GM12875 (cell line): Measurements from ENCODE around the gene GRIK3.

Experiments
- H3K4me3 ChIP-seq: one replicate; pipeline ENCODE4 v1.5.1; 2011; ENCODE audit warnings: low read depth, low read length, control low read depth
- CTCF ChIP-seq: IDR thresholded peaks from 2 replicates; pipeline ENCODE4 v1.5.1; 2011; ENCODE audit warnings: low read depth, mild to moderate bottlenecking, control low read depth, inconsistent platforms, low read length, moderate library complexity, borderline replicate concordance; ENCODE audit not compliant: insufficient read depth

The GRIK3 gene

GRCh38 chr1:36843906-36844610 is 190.3 kb downstream of the GRIK3 start:
- H3K4me3 ChIP-seq, result no peak overlapping the region
- TF ChIP-seq CTCF, result no peak

- TF ChIP-seq CTCF, result no peak
- no peak overlapping the region for H3K4me3 ChIP-seq
Observed at GRCh38 chr1:36843027-36843426, 191.3 kb downstream of the GRIK3 start.

- H3K4me3 ChIP-seq, result no peak overlapping the region
- no peak for TF ChIP-seq CTCF
Observed at GRCh38 chr1:36842448-36842847, 191.9 kb downstream of the GRIK3 start.

GRCh38 chr1:36839485-36839884 is 194.8 kb downstream of the GRIK3 start:
- no peak for TF ChIP-seq CTCF

GRCh38 chr1:36838888-36839287 is 195.4 kb downstream of the GRIK3 start:
- no peak overlapping the region for H3K4me3 ChIP-seq
- no peak for TF ChIP-seq CTCF

More at GRCh38 chr1:36839485-36839884, 194.8 kb downstream of the GRIK3 start:
- no peak overlapping the region for H3K4me3 ChIP-seq

- H3K4me3 ChIP-seq, result no peak overlapping the region
- TF ChIP-seq CTCF, result no peak
Observed at GRCh38 chr1:36836916-36837315, 197.4 kb downstream of the GRIK3 start.

- TF ChIP-seq CTCF, result no peak
Observed at GRCh38 chr1:36836196-36836883, 198.0 kb downstream of the GRIK3 start.

More at GRCh38 chr1:36836196-36836883, 198.0 kb downstream of the GRIK3 start:
- H3K4me3 ChIP-seq, result no peak overlapping the region
